Myometrial cell (primary cell): ENCODE measurements around the gene NECTIN2. TPM values are rescaled to one million over a fixed set of nuclear protein-coding genes. Genes with fewer than 3 reads are reported as not detected.

Experiments used
- total RNA-seq: library from RNA; depleted of rRNA; stranded (reverse); fragments of >200 nt; gene quantifications from 2 replicates; pipeline ENCODE4 v1.2.3, GENCODE V29; 2015

Gene NECTIN2
- total RNA-seq, result 246 and 247 TPM in 2 replicates

GRCh38 chr19:44845612-44846454 lies at the start of gene NECTIN2:
Gene NECTIN2, plus strand, starts transcription at chr19:44846297. Its CDS starts 229 bp downstream, at chr19:44846526.

GRCh38 chr19:44808463-44809371 lies 37.4 kb upstream of the NECTIN2 start, which contains the start of gene BCAM:
Gene BCAM, plus strand, starts transcription at chr19:44809103. Its CDS starts 22 bp downstream, at chr19:44809125.

GRCh38 chr19:44891016-44891882 lies 45.2 kb downstream of the NECTIN2 start, which contains the start of gene TOMM40:
Gene TOMM40, plus strand, starts transcription at chr19:44891254. Its CDS starts 162 bp downstream, at chr19:44891416.

GRCh38 chr19:44905437-44906160 lies 59.5 kb downstream of the NECTIN2 start, which contains the start of gene APOE:
Gene APOE, plus strand, starts transcription at chr19:44905796. Its CDS starts 829 bp downstream, at chr19:44906625.

DNA sequence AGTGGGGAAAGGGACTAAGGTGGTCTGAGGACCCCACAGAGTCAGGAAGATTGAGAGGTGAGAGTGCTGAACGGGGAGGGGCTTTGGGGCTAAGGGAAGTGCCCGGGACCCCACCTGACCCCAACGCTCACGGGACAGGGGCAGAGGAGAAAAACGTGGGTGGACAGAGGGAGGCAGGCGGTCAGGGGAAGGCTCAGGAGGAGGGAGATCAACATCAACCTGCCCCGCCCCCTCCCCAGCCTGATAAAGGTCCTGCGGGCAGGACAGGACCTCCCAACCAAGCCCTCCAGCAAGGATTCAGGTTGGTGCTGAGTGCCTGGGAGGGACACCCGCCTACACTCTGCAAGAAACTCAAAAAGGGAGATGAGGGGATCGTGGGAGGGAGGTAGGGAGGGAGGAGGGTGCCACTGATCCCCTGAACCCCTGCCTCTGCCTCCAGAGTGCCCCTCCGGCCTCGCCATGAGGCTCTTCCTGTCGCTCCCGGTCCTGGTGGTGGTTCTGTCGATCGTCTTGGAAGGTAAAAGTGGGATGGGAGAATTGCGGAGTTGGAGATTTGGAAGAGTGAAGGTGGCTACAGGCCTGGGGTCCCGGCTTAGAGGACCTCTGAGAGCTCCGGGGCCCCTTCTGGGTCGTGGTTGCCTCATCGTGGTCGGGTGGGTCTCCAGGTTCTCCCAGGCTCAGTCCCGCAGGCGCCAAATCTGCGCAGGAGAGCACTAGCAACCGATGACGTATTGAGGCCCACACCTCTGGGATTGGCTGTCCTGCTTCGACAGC lies 68.5 kb downstream of the NECTIN2 start, which contains the start of gene APOC1:
APOC1 (plus strand) TSS at position 176 of the 774 bp plus-strand sequence; CDS start at position 460, 284 bp downstream.

Other genes with a start within 250 kb of the NECTIN2 start
- gene IGSF23, start 232.7 kb upstream of the NECTIN2 start, total RNA-seq, result 3.7 TPM in 1 of 2 replicates, not detected in the other
- gene PVR, start 202.4 kb upstream of the NECTIN2 start, total RNA-seq, result 122 and 130 TPM in 2 replicates
- under 0.01 and 0.53 TPM in 2 replicates for gene CEACAM19, start 174.8 kb upstream of the NECTIN2 start, total RNA-seq
- not detected in 2 replicates for gene CEACAM16, start 147.1 kb upstream of the NECTIN2 start, total RNA-seq
- gene BCL3, start 97.6 kb upstream of the NECTIN2 start, total RNA-seq, result 36.3 and 44.4 TPM in 2 replicates
- 0.58 TPM in 1 of 2 replicates, not detected in the other for gene CBLC, start 68.4 kb upstream of the NECTIN2 start, total RNA-seq
- 19.0 and 25.9 TPM in 2 replicates for gene BCAM, start 37.2 kb upstream of the NECTIN2 start, total RNA-seq
- gene TOMM40, start 45.0 kb downstream of the NECTIN2 start, total RNA-seq, result 70.3 and 96.9 TPM in 2 replicates
- gene APOE, start 59.5 kb downstream of the NECTIN2 start, total RNA-seq, result 11.8 and 21.4 TPM in 2 replicates
- gene APOC1, start 68.3 kb downstream of the NECTIN2 start, total RNA-seq, result 6.6 and 16.7 TPM in 2 replicates
- gene APOC4, start 95.9 kb downstream of the NECTIN2 start, total RNA-seq, result not detected in 2 replicates
- not detected in 2 replicates for gene APOC2, start 99.8 kb downstream of the NECTIN2 start, total RNA-seq
- gene CLPTM1, start 109.1 kb downstream of the NECTIN2 start, total RNA-seq, result 42.7 and 82.2 TPM in 2 replicates
- gene RELB, start 155.2 kb downstream of the NECTIN2 start, total RNA-seq, result 14.9 and 21.9 TPM in 2 replicates
- gene CLASRP, start 192.7 kb downstream of the NECTIN2 start, total RNA-seq, result 37.4 and 38.6 TPM in 2 replicates
- 1.9 TPM in 1 of 2 replicates, not detected in the other for gene ZNF296, start 230.2 kb downstream of the NECTIN2 start, total RNA-seq
- gene GEMIN7, start 233.0 kb downstream of the NECTIN2 start, total RNA-seq, result 18.5 and 23.2 TPM in 2 replicates
- 29.2 and 37.8 TPM in 2 replicates for gene PPP1R37, start 246.9 kb downstream of the NECTIN2 start, total RNA-seq